Measurements from ENCODE around the gene IGF2BP2. TPM values are rescaled to one million over a fixed set of nuclear protein-coding genes. Genes with fewer than 3 reads are reported as not detected.

IGF2BP2 gene
- total and polyA plus RNA-seq, 2 donors (not counting 1 experiment from before 2014, with no cell fraction given), result 0.01 TPM; not detected in 1

DNA sequence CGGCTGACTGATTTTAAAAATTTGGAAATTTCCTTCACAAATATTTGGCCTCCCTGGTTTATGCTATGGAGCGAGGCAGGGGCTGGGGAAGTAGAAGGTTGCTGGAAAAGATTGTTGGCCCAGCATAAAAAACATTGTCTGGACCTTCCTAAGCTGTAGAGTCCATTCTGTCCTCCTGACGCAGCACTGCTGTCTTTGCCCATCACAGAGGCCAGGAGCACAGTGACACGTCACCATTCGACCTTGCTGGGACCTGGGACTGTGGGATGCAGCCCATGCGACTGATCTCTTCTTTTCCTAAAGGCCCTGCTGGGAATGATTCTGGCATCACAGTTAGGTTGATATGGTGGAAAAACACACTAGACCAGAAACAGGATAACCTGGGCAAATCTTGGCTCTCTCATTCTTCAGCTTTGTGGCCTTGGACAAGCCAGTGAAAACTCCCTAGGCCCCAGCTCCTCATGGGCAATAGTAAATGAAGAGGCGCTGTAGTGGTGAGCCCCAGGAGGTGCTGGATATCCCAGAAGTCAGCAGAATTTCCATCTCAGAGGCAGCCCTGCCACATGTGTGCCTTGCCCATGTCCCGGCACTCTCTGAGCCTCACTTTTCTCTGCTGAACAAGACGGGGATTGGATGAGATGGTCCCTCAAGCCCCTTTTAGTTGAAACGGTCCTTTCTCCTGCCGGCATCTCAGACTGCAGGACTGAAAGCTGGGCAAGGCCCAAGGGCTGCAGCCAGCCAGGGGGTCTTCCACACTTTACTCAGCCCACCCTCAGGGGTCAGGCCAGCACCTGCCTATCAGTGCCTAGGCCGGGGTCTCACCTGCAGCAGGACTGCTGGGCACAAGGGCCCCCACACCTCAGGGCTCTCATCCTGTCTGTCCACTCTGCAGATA is 169.2 kb downstream of the IGF2BP2 start:
- no peak for ATAC-seq (ENCODE audit: low read depth)
- H2AFZ ChIP-seq (ENCODE audit: insufficient read depth, low read depth, low read length, poor library complexity, severe bottlenecking), result no peak overlapping the region
- POLR2A ChIA-PET, result no interaction called here
- no peak overlapping the region for H3K27ac Mint-ChIP-seq
- no peaks in the 10 kb centered on the region for H3K79me2 ChIP-seq (ENCODE audit: control insufficient read depth, insufficient read depth, low read length)
- no peak overlapping the region for H3K27ac ChIP-seq (ENCODE audit: low read length in 2 of 2)
- H3K4me1 ChIP-seq (ENCODE audit: control insufficient read depth in 2 of 2, insufficient read depth in 2 of 2, low read length in 2 of 2), result peaks cover 3 to 4% of the 10 kb centered on the region in 2 donors
- no peaks in the 10 kb centered on the region for H4K20me1 ChIP-seq (ENCODE audit: control insufficient read depth, insufficient read depth, low read length, poor library complexity, severe bottlenecking)
- no peaks in the 10 kb centered on the region for H3K9me3 ChIP-seq (ENCODE audit: control extremely low read depth in 1 of 3, control insufficient read depth in 2 of 3, insufficient read depth in 1 of 3, low read length in 2 of 3)
- TF ChIP-seq CTCF (IDR thresholded peaks at IDR 0.05), result no peak
- no peaks in the 10 kb centered on the region for H3K9me3 Mint-ChIP-seq (ENCODE audit: insufficient read depth)
- no peak overlapping the region for H3K4me3 Mint-ChIP-seq
- H3K27me3 ChIP-seq (replicated peaks in 1 of 4; ENCODE audit: control extremely low read depth in 1 of 4, control insufficient read depth in 3 of 4, insufficient read depth in 4 of 4, low read length in 3 of 4), result no peaks in the 10 kb centered on the region
- H3K4me1 Mint-ChIP-seq, result no peaks in the 10 kb centered on the region
- no peak for DNase-seq
- CTCF ChIA-PET, result interaction anchor here (1.8 kb wide), 1 partner anchor 113 kb away, joined by 5 read pairs; no protein-coding TSS in a partner anchor
- intact Hi-C loops (cut with micrococcal nuclease), result no loop called here
- peaks cover 1% of the 10 kb centered on the region for H3K27me3 Mint-ChIP-seq
- H3K9ac ChIP-seq (ENCODE audit: low read length), result no peak overlapping the region
- H3K4me3 ChIP-seq (ENCODE audit: control extremely low read depth in 1 of 5, extremely low read depth in 1 of 5, insufficient read depth in 1 of 5, low read depth in 2 of 5, low read length in 4 of 5), result no peak overlapping the region
- H3K36me3 ChIP-seq (replicated peaks in 1 of 2; ENCODE audit: control extremely low read depth in 1 of 2, control insufficient read depth in 1 of 2, extremely low read depth in 1 of 2, insufficient read depth in 2 of 2, low read length in 1 of 2), result no peaks in the 10 kb centered on the region
- no peak overlapping the region for H3K4me2 ChIP-seq (replicated peaks; ENCODE audit: low read depth, low read length, poor library complexity, severe bottlenecking)
- 91% methylated on average over 9 of the region's 12 CpGs for WGBS (ENCODE audit: insufficient coverage)

- H3K4me3 Mint-ChIP-seq, result no peak overlapping the region
- ATAC-seq (ENCODE audit: low read depth), result no peak
- 88% methylated on average over 1 of the region's 2 CpGs for WGBS (ENCODE audit: insufficient coverage)
- Histone ChIP-seq H3K9me3 (ENCODE audit: control extremely low read depth in 1 of 3, control insufficient read depth in 2 of 3, insufficient read depth in 1 of 3, low read length in 2 of 3) (no peaks in the 10 kb centered on the region), H3K4me1 (ENCODE audit: control insufficient read depth in 2 of 2, insufficient read depth in 2 of 2, low read length in 2 of 2) (no peaks in the 10 kb centered on the region), H3K4me2 (replicated peaks; ENCODE audit: low read depth, low read length, poor library complexity, severe bottlenecking) (no peak overlapping the region), H3K36me3 (replicated peaks in 1 of 2; ENCODE audit: control extremely low read depth in 1 of 2, control insufficient read depth in 1 of 2, extremely low read depth in 1 of 2, insufficient read depth in 2 of 2, low read length in 1 of 2) (no peaks in the 10 kb centered on the region), H3K27ac (ENCODE audit: low read length in 2 of 2) (no peak overlapping the region), H3K27me3 (replicated peaks in 1 of 4; ENCODE audit: control extremely low read depth in 1 of 4, control insufficient read depth in 3 of 4, insufficient read depth in 4 of 4, low read length in 3 of 4) (no peaks in the 10 kb centered on the region), H3K9ac (ENCODE audit: low read length) (no peak overlapping the region), H2AFZ (ENCODE audit: insufficient read depth, low read depth, low read length, poor library complexity, severe bottlenecking) (no peak overlapping the region), H4K20me1 (ENCODE audit: control insufficient read depth, insufficient read depth, low read length, poor library complexity, severe bottlenecking) (no peaks in the 10 kb centered on the region), H3K79me2 (ENCODE audit: control insufficient read depth, insufficient read depth, low read length) (no peaks in the 10 kb centered on the region), H3K4me3 (ENCODE audit: control extremely low read depth in 1 of 5, extremely low read depth in 1 of 5, insufficient read depth in 1 of 5, low read depth in 2 of 5, low read length in 4 of 5) (no peak overlapping the region)
- no peak for DNase-seq
- no peak for TF ChIP-seq EZH2 (IDR thresholded peaks at IDR 0.05; ENCODE audit: borderline replicate concordance, insufficient read depth, low read depth, low read length, poor library complexity, severe bottlenecking)
- no peak for TF ChIP-seq CTCF (IDR thresholded peaks at IDR 0.05)
- POLR2A ChIA-PET, result no interaction called here
- intact Hi-C loops (cut with micrococcal nuclease), result no loop called here
- no peaks in the 10 kb centered on the region for H3K4me1 Mint-ChIP-seq
- H3K27me3 Mint-ChIP-seq, result no peaks in the 10 kb centered on the region
- CTCF ChIA-PET, result no interaction called here
- H3K9me3 Mint-ChIP-seq (ENCODE audit: insufficient read depth), result no peaks in the 10 kb centered on the region
- no peak overlapping the region for H3K27ac Mint-ChIP-seq
Observed at GRCh38 chr3:185654758-185655145, 170.1 kb downstream of the IGF2BP2 start.
